CD4-positive, alpha-beta T cell treated with Interleukin-1 beta for 1 hour (primary cell): ENCODE data around the gene EFCAB13.
"Not testable (repeated sequence)": the region's sequence is repeated elsewhere in the genome, so short reads cannot be mapped to it uniquely, and the experiment has no call there.

Source experiments
- DNase-seq, 2 donors: peaks; one replicate each; pipeline ENCODE4 v3.0.0-alpha.2; 2020 to 2022

EFCAB13 gene

GRCh38 chr17:47427985-47428384, 104.2 kb downstream of the EFCAB13 start:
- no peak for DNase-seq

- DNase-seq, result not testable (repeated sequence)
Observed at GRCh38 chr17:47432240-47432639, 108.5 kb downstream of the EFCAB13 start.

- DNase-seq, result no peak
Observed at GRCh38 chr17:47465165-47465564, 141.4 kb downstream of the EFCAB13 start.

- DNase-seq, result not testable (repeated sequence)
Observed at GRCh38 chr17:47466976-47467375, 143.2 kb downstream of the EFCAB13 start.

- DNase-seq, result no peak
Observed at GRCh38 chr17:47470836-47471235, 147.1 kb downstream of the EFCAB13 start.

- DNase-seq, result not testable (repeated sequence)
Observed at GRCh38 chr17:47472073-47472472, 148.3 kb downstream of the EFCAB13 start.
